HK-2 (cell line): ENCODE measurements around the gene PCDH9.
"Not testable (repeated sequence)": the region's sequence is repeated elsewhere in the genome, so short reads cannot be mapped to it uniquely, and the experiment has no call there.

ENCODE experiments used
- DNase-seq: peaks from one replicate; pipeline ENCODE4 v3.0.0-alpha.2; 2018; ENCODE audit not compliant: unreplicated experiment

PCDH9 gene

DNA sequence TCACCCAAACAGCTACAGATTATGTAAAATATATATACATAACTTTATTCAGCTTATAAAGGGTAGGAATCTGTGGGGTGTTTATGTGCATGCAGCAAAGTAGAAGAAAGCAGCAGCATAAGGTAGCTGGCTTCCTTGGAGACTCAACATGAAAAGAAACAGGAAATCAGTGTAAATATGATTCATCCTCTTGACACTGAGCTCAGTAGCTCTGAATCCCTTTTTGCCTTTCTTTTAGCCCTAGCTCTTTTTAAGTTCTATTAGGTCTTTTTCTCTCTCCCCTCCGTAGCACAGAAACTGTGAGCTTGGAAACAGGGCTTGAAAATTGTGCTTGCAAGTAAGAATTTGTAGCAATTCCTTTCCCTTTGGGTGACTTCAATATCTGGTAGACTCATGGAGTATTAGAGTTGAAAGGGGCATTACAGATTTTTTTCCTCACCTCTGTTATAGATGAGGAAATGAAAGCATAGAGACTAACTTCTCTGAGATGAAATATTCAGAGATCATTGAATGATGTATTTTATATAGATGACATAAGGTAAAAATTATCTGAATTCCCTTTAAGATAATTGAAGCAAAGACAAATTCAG is 314.4 kb downstream of the PCDH9 start:
- no peak for DNase-seq

DNA sequence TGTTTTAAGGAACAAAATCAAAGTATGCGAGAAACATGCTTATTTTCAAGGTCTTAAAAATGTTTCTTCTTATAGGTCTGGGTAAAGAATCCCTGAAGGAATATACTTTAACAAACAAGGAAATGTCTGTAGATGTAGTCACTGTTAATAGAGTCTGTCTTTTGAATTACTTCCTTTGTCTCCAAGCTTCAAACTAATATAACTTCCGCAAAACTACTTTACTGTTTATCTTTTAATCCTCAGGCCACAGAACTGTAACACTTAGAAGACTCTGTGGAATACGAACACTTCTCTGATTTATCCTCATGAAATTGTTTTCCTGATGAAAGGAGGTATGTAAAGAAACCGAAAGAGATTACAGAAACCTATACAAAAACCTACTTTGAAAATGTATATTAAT is 316.0 kb downstream of the PCDH9 start:
- DNase-seq = no peak

DNA sequence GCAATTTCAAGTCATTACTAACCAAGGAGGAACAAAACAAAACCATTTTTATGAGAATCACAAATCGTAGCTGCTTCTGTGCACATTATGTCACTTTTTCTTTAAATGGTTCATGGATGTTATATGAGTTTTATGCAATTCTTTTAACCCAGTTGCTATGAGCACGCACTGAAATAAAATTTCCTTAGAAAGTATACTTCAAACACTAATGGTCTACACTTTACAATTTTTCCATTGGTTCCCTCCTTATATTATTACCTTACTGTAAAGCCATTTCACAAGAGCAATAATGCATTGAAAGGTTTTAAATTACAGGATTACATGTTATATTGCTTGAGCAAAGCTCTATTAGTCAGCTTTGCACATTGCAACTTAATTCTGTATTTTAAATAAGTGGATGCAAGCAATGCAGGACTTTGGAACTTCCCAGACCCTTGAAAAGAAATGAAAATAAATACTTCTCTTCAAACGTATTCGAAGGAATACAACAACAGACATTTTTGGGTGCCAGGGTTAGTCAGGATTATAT is 318.7 kb downstream of the PCDH9 start:
- DNase-seq = no peak

- DNase-seq = no peak
Observed at GRCh38 chr13:66899955-66900354, 330.2 kb downstream of the PCDH9 start.

DNA sequence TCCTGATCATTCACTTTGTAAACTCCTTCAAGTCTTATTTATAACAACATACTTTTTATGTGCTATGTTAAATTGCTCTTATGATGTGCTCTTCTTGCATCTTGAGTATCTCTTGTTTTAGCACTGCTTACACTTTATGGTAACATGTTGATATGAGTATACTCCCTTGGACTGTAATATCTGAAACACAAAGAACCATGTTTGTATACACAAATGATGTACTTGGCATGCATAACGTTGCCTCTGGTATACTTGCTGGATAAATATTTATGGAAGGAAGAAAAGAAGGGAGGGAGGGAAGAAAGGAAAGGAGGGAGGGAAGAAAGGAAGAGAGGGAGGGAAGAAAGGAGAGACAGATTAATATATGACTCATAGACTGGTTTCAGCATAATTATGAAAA is 333.2 kb downstream of the PCDH9 start:
- no peak for DNase-seq

DNA sequence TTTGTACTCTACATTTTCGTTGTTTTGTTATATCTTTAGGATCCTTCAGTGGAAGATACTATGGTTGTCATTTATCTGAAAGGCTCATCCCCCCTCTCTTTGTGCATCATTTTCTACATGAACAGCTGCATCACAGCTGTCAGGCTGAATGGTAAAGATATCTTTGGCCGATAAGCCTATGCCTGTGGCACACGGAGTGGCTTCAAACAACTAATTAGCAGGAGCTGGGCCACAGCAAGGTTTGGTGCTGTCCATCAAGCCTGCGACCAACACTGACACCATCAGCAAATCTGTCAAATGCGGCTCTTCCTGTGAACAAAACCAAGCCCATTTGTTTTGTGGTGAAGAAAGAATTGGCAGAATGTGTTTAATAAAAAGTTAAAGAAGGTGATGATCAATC is 334.4 kb downstream of the PCDH9 start:
- DNase-seq = no peak

DNA sequence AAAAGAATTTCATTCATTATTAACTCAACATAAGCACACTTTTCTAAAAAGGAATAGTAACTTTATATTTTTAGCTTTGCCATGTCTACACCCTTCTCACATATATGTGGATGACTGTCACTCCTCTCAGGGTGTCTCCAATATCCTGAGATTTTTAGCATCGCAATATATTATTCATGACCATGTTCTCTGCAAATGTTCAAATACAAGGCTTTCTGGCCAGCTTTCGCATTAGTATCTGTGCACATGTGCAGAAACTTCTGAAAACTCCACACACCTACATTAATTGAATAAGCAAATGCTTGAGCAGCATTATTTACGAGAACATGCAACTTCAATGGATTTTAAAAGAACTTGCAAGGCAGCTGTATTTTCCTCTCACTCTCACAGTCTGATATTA is 334.8 kb downstream of the PCDH9 start:
- DNase-seq = no peak

GRCh38 chr13:66888698-66889097 is 341.4 kb downstream of the PCDH9 start:
- DNase-seq = no peak

GRCh38 chr13:66887088-66887487 is 343.0 kb downstream of the PCDH9 start:
- DNase-seq = no peak

DNA sequence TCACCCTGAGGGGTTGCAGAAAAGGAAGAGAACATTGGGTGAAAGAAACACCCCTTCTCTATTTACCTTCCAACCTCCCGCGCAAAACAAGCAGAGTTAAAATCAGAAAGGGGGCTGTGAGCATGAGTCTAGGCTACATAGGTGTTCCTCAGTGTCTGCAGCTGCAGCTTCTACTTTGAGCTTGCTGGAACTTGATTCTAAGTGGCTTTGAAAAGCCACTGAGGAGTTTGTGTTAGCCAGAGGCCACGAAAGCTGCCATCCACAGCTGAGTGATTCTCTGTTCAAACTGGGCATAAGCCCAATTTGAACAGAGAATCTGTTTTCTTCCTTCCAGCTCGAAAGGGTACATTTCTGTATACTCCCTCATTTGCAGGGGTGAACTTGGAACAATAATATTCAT is 343.9 kb downstream of the PCDH9 start:
- DNase-seq = no peak

DNA sequence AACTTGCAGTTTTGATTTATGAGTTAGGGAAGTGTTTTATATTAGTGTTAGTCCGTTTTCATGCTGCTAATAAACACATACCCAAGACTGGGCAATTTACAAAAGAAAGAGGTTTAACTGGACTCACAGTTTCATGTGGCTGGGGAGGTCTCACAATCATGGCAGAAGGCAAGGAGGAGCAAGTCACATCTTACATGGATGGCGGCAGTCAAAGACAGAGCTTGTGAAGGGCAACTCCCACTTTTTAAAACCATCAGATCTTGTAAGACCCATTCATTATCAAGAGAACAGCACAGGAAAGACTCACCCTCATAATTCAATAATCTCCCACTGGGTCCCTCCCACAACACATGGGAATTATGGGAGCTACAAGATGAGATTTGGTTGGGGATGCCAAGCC is 349.0 kb downstream of the PCDH9 start:
- not testable (repeated sequence) for DNase-seq

GRCh38 chr13:66879988-66880387 is 350.1 kb downstream of the PCDH9 start:
- DNase-seq = no peak

DNA sequence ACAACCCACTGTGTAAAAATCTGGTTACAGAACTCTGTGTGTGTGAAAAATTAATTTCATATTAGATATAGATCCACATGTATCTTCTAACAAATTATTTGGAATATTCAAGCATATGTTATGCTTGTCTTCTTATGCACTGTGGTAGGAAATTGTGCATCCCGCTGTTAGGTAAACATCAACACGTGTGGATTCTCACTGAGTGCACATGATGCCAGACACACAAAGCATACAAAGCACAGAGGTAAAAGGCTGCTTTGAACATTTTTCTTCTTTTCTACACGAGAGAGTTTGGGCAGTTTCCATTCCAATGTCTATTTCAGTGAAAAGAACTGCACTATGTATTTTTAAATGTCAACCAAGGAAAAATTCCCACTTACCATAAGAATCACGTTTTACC is 354.9 kb downstream of the PCDH9 start:
- DNase-seq = no peak

GRCh38 chr13:66864627-66865026 is 365.5 kb downstream of the PCDH9 start:
- DNase-seq = no peak

- no peak for DNase-seq
Observed at GRCh38 chr13:66860878-66861417, 369.2 kb downstream of the PCDH9 start.

GRCh38 chr13:66859934-66860877 is 369.9 kb downstream of the PCDH9 start:
- no peak for DNase-seq

DNA sequence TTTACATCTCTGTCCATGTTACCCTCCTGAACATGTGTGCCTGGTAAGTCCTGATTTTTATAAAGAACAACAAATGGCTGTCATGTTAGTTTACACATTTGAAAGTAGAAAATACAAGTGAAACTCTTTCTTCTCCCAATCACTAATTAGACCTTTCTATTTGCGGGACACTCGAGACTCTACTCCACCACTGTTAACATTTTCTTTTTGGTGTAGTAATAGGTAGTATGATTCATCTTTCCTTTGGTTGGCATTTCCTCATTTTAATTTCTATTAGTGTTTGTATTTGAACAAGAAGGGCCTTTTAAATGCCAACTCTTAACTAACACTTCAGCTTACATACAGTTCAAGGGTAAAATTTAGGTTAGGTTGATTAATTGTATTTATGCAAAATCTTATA is 371.1 kb downstream of the PCDH9 start:
- no peak for DNase-seq

DNA sequence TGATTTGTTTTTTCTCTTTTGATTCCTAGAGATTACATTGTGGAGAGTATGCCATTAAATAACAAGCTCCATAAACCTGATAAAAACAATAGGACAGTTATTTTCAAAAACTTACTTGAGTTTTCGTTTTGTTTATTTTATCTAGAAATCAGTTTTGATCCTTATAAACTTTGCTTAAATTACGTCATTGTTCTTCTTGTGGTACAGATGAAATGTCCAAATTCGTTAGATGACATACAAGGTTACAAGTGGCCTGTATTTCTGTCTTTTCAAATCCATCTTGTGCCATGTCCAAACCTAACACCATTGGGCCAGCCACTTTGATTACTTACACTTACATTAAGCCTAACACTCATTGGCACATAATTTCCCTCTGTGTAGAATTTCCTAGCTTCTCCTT is 372.0 kb downstream of the PCDH9 start:
- no peak for DNase-seq

DNA sequence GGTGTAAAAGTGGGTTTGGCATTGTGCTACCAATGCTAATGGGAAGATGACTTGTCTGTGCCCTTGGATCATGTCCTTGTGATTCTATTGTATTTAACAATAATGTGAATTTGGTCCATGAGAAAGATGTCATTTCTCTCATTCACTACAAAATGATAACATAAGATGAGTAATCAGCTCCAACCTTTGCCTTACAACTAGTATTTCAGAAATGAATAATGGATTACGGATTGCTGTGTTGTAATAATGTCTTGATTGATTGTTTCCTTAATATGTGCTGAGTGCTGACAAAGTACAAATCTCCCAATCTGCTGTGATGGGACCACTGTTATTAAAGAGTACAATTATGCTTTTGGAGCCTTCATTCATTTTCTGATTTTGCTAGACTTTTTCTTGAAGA is 375.0 kb downstream of the PCDH9 start:
- DNase-seq = no peak

DNA sequence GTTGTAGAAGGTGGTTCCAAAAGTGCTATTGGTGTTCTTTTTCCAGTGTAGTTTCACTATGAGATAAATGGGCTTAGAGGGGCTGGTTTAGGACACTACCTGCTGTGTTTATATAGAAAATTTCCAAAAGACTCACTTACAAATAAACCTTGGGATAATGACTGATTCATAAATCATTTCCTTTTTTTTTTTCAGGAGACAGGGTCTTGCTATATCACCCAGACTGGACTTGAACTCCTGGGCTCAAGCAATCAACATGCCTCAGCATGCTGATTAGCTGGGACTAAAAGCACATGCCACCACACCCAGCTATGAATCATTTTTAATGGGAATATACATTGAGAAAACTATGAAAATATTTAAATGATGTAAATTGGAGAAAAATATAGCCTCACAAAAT is 376.6 kb downstream of the PCDH9 start:
- no peak for DNase-seq

- DNase-seq = no peak
Observed at GRCh38 chr13:66849706-66850105, 380.4 kb downstream of the PCDH9 start.

- DNase-seq = no peak
Observed at GRCh38 chr13:66847541-66847940, 382.6 kb downstream of the PCDH9 start.

GRCh38 chr13:66845393-66845792 is 384.7 kb downstream of the PCDH9 start:
- no peak for DNase-seq
